Activated CD8-positive, alpha-beta memory T cell treated with anti-CD3 and anti-CD28 coated beads, Interleukin-2, amount 50 U/mL, for 24 hours (primary cell): ENCODE results near the gene THAP7.

Experiments used
- DNase-seq: peaks from one replicate; pipeline ENCODE4 v3.0.0-alpha.2; 2020; ENCODE audit errors: extremely low read depth

The THAP7 gene

GRCh38 chr22:21031545-21032036 lies 29.7 kb upstream of the THAP7 start:
- no peak for DNase-seq

GRCh38 chr22:21030621-21031544 lies 29.0 kb upstream of the THAP7 start:
- DNase-seq = no peak

GRCh38 chr22:21030032-21030431 lies 28.1 kb upstream of the THAP7 start:
- no peak for DNase-seq

GRCh38 chr22:21029486-21030025 lies 27.6 kb upstream of the THAP7 start:
- no peak for DNase-seq

GRCh38 chr22:21028277-21029251 lies 26.6 kb upstream of the THAP7 start:
- no peak for DNase-seq

GRCh38 chr22:21026783-21027692 lies 25.1 kb upstream of the THAP7 start:
- DNase-seq = no peak

- DNase-seq = no peak
These were observed 24.1 kb upstream of the THAP7 start for GRCh38 chr22:21025763-21026755.

- no peak for DNase-seq
These were observed 23.3 kb upstream of the THAP7 start for GRCh38 chr22:21025266-21025665.

- DNase-seq = no peak
These were observed 21.2 kb upstream of the THAP7 start for GRCh38 chr22:21022955-21023614.

- no peak for DNase-seq
These were observed 20.6 kb upstream of the THAP7 start for GRCh38 chr22:21022507-21022906.

GRCh38 chr22:21020802-21021429 lies 19.0 kb upstream of the THAP7 start:
- DNase-seq = no peak

- no peak for DNase-seq
These were observed 16.4 kb upstream of the THAP7 start for GRCh38 chr22:21018314-21018713.

- no peak for DNase-seq
These were observed 14.9 kb upstream of the THAP7 start for GRCh38 chr22:21016644-21017420.

GRCh38 chr22:21015466-21016006 lies 13.6 kb upstream of the THAP7 start:
- DNase-seq = no peak

- no peak for DNase-seq
These were observed 13.0 kb upstream of the THAP7 start, which contains the start of gene P2RX6 for GRCh38 chr22:21014726-21015465. TSS of gene P2RX6 (plus strand) at chr22:21015165. CDS start at chr22:21015175, 10 bp downstream.

- DNase-seq = peak; percentile 59
These were observed 12.3 kb upstream of the THAP7 start for GRCh38 chr22:21014202-21014725.
